Testis (tissue), 3 donors: ENCODE measurements around the gene BLACAT1. TPM values are rescaled to one million over a fixed set of nuclear protein-coding genes. Genes with fewer than 3 reads are reported as not detected.

ENCODE experiments used
- DNase-seq: peaks from one replicate; pipeline ENCODE4 v3.0.0-alpha.2; 2019
- H3K27ac ChIP-seq, 2 donors: fragments of 200-600 bp; sonication (generic); one replicate each; pipeline ENCODE4 v1.5.1; 2019
- H3K27me3 ChIP-seq: fragments of 200-600 bp; sonication (generic); one replicate; pipeline ENCODE4 v1.5.1; 2019
- H3K36me3 ChIP-seq: fragments of 200-600 bp; sonication (generic); one replicate; pipeline ENCODE4 v1.5.1; 2017; ENCODE audit warnings: low read depth; ENCODE audit errors: missing control alignments
- H3K4me1 ChIP-seq: fragments of 200-600 bp; sonication (generic); one replicate; pipeline ENCODE4 v1.5.1; 2019
- H3K4me3 ChIP-seq, 2 donors: fragments of 200-600 bp; sonication (generic); one replicate each; pipeline ENCODE4 v1.5.1; 2017 to 2019
- H3K9me3 ChIP-seq: fragments of 200-600 bp; sonication (generic); one replicate; pipeline ENCODE4 v1.5.1; 2017
- CTCF ChIP-seq, 3 experiments: fragments of 450-650 bp in 2 of 3; fragments of 200-600 bp in 1 of 3; sonication (generic) in 1 of 3; IDR thresholded peaks; one replicate each; pipeline ENCODE4 v1.5.1; 2016 to 2019; ENCODE audit warnings: antibody characterized with exemption in 3 of 3, mild to moderate bottlenecking in 2 of 3, moderate library complexity in 1 of 3
- POLR2A ChIP-seq: fragments of 450-650 bp; IDR thresholded peaks from one replicate; pipeline ENCODE4 v1.6.1; 2017; ENCODE audit warnings: antibody characterized with exemption, mild to moderate bottlenecking, moderate library complexity
- WGBS, 2 donors: methylation state at CpG; one replicate each; pipeline ENCODE4 v1.1.5; 2018; 5-methylcytosine and 5-hydroxymethylcytosine counted together
- intact Hi-C: fragments of 100-400 bp; cut with DNase I; formaldehyde crosslinking; loops from one replicate; pipeline ENCODE4 v1.15.1; 2023; ENCODE audit warnings: low total_unique reads
- polyA plus RNA-seq: library from polyadenylated mRNA; stranded (reverse); fragments of 350-450 nt; fragmentation: Illumina TruSeq; extraction: RNeasy Lipid Tissue Mini Kit (QIAGEN cat#74804); gene quantifications from one replicate; pipeline ENCODE4 v1.2.3, GENCODE V29; 2014; ENCODE audit warnings: low read depth, low replicate concordance; ENCODE audit not compliant: insufficient read depth
- total RNA-seq, 2 donors: library from RNA; depleted of rRNA; stranded (reverse); fragments of >200 nt; gene quantifications; one replicate each; pipeline ENCODE4 v1.2.3, GENCODE V29; 2016

Gene BLACAT1
- total and polyA plus RNA-seq, 3 donors from 2014 or later: 5.9 to 15.5 (median 14.4) TPM

GRCh38 chr1:205454903-205455335 is 926 bp downstream of the BLACAT1 start:
- TF ChIP-seq POLR2A (no peak), CTCF (IDR thresholded peaks at IDR 0.05) (no peak)
- H3K4me3 ChIP-seq: no peak overlapping the region
- H3K27ac ChIP-seq: peak overlapping the region in 1 of 2 donors; percentile 4
- H3K36me3 ChIP-seq: no peaks in the 10 kb centered on the region
- intact Hi-C loops: no loop called here
- no peaks in the 10 kb centered on the region for H3K9me3 ChIP-seq
- H3K4me1 ChIP-seq: peaks cover 42% of the 10 kb centered on the region
- H3K27me3 ChIP-seq: no peaks in the 10 kb centered on the region
- WGBS, 2 donors: 20 to 43% methylated on average over 4 to 6 of the region's 6 CpGs
- no peak for DNase-seq

- Histone ChIP-seq H3K4me1 (peaks cover 42% of the 10 kb centered on the region), H3K36me3 (no peaks in the 10 kb centered on the region), H3K9me3 (no peaks in the 10 kb centered on the region), H3K4me3 (no peak overlapping the region), H3K27ac (no peak overlapping the region), H3K27me3 (no peaks in the 10 kb centered on the region)
- intact Hi-C loops: no loop called here
- TF ChIP-seq CTCF (IDR thresholded peaks at IDR 0.05) (no peak), POLR2A (no peak)
- peak; percentile 92 for DNase-seq
- WGBS, 2 donors: 29 to 45% methylated on average over 3 of the region's 3 CpGs
These were observed 2.4 kb downstream of the BLACAT1 start for GRCh38 chr1:205453466-205453865.

GRCh38 chr1:205452933-205453332 is 2.9 kb downstream of the BLACAT1 start:
- H3K9me3 ChIP-seq: no peaks in the 10 kb centered on the region
- H3K27ac ChIP-seq: no peak overlapping the region
- DNase-seq: no peak
- 60 to 84% methylated on average over 5 of the region's 5 CpGs for WGBS, 2 donors
- peaks cover 45% of the 10 kb centered on the region for H3K4me1 ChIP-seq
- H3K27me3 ChIP-seq: no peaks in the 10 kb centered on the region
- TF ChIP-seq CTCF (IDR thresholded peaks at IDR 0.05): no peak
- no peak overlapping the region for H3K4me3 ChIP-seq
- intact Hi-C loops: no loop called here
- H3K36me3 ChIP-seq: no peaks in the 10 kb centered on the region

GRCh38 chr1:205452364-205452763 is 3.5 kb downstream of the BLACAT1 start:
- Histone ChIP-seq H3K36me3 (no peaks in the 10 kb centered on the region), H3K27me3 (no peaks in the 10 kb centered on the region)

More at GRCh38 chr1:205452364-205452763, 3.5 kb downstream of the BLACAT1 start:
- TF ChIP-seq CTCF (IDR thresholded peaks at IDR 0.05) (no peak), POLR2A (no peak)
- Histone ChIP-seq H3K9me3 (no peaks in the 10 kb centered on the region), H3K4me1 (peaks cover 50% of the 10 kb centered on the region), H3K27ac (no peak overlapping the region), H3K4me3 (no peak overlapping the region)
- no peak for DNase-seq
- intact Hi-C loops: no loop called here
- 50 to 60% methylated on average over 1 to 2 of the region's 2 CpGs for WGBS, 2 donors
